Hepatocyte (in vitro differentiated cells): ENCODE data around the gene CCDC73. TPM values are rescaled to one million over a fixed set of nuclear protein-coding genes. Genes with fewer than 3 reads are reported as not detected.
"Not testable (repeated sequence)": the region's sequence is repeated elsewhere in the genome, so short reads cannot be mapped to it uniquely, and the experiment has no call there.

Source experiments
- DNase-seq: peaks from one replicate; pipeline ENCODE4 v3.0.0-alpha.2; 2016; ENCODE audit warnings: low spot score
- H2AFZ ChIP-seq: fragments of 200-600 bp; sonication (generic); 2 replicates; pipeline ENCODE4 v1.6.0; 2016; ENCODE audit warnings: antibody characterized with exemption, mild to moderate bottlenecking
- H3K27ac ChIP-seq: fragments of 200-600 bp; sonication (generic); 2 replicates; pipeline ENCODE4 v1.5.1; 2016; ENCODE audit warnings: mild to moderate bottlenecking
- H3K27me3 ChIP-seq: fragments of 200-600 bp; sonication (generic); 2 replicates; pipeline ENCODE4 v1.6.1; 2016
- H3K36me3 ChIP-seq: fragments of 200-600 bp; sonication (generic); replicated peaks from 2 replicates; pipeline ENCODE4 v1.5.1; 2016; ENCODE audit warnings: low read depth; ENCODE audit not compliant: insufficient read depth
- H3K4me1 ChIP-seq: fragments of 200-600 bp; sonication (generic); 2 replicates; pipeline ENCODE4 v1.5.1; 2016; ENCODE audit warnings: mild to moderate bottlenecking, moderate library complexity; ENCODE audit not compliant: insufficient read depth
- H3K4me2 ChIP-seq: fragments of 200-600 bp; sonication (generic); 2 replicates; pipeline ENCODE4 v1.6.0; 2016
- H3K4me3 ChIP-seq: fragments of 200-600 bp; sonication (generic); 2 replicates; pipeline ENCODE4 v1.5.1; 2016; ENCODE audit warnings: mild to moderate bottlenecking
- H3K79me2 ChIP-seq: fragments of 200-600 bp; sonication (generic); 2 replicates; pipeline ENCODE4 v1.6.0; 2017; ENCODE audit warnings: mild to moderate bottlenecking
- H3K9me2 ChIP-seq: fragments of 200-600 bp; sonication (generic); replicated peaks from 2 replicates; pipeline ENCODE4 v1.6.0; 2017; ENCODE audit warnings: mild to moderate bottlenecking; ENCODE audit not compliant: insufficient read depth
- H3K9me3 ChIP-seq: fragments of 200-600 bp; sonication (generic); 2 replicates; pipeline ENCODE4 v1.5.1; 2016; ENCODE audit warnings: low read depth, mild to moderate bottlenecking
- H4K20me1 ChIP-seq: fragments of 200-600 bp; sonication (generic); 2 replicates; pipeline ENCODE4 v1.6.0; 2016; ENCODE audit warnings: mild to moderate bottlenecking; ENCODE audit not compliant: insufficient read depth, poor library complexity, severe bottlenecking
- EZH2 ChIP-seq: fragments of 200-600 bp; sonication (generic); IDR thresholded peaks from 2 replicates; pipeline ENCODE4 v1.6.1; 2016; ENCODE audit warnings: antibody characterized with exemption, mild to moderate bottlenecking, borderline replicate concordance
- EZH2phosphoT487 ChIP-seq: fragments of 200-600 bp; sonication (generic); IDR thresholded peaks from one replicate; pipeline ENCODE4 v1.6.1; 2018; ENCODE audit warnings: antibody characterized with exemption, mild to moderate bottlenecking, low read depth, moderate library complexity; ENCODE audit not compliant: unreplicated experiment, severe bottlenecking
- WGBS: methylation state at CpG from one replicate; pipeline ENCODE4 v1.1.6; 2016; ENCODE audit warnings: low lambda C conversion rate; ENCODE audit errors: missing lambda C conversion rate; 5-methylcytosine and 5-hydroxymethylcytosine counted together
- polyA plus RNA-seq: library from polyadenylated mRNA; unstranded; fragments of >200 nt; fragmentation: Nextera tagmentation; extraction: Ambion mirVana; gene quantifications from 2 replicates; pipeline ENCODE4 v1.2.1, GENCODE V29; 2016
- total RNA-seq: library from RNA; depleted of rRNA; stranded (reverse); fragments of >200 nt; gene quantifications from 2 replicates; pipeline ENCODE4 v1.2.3, GENCODE V29; 2014
- TF ChIP-seq, protein P1 (sequence below): fragments of 200-600 bp; sonication (generic); IDR thresholded peaks from 2 replicates; pipeline ENCODE4 v1.5.1; 2016; ENCODE audit warnings: antibody characterized with exemption, mild to moderate bottlenecking; ENCODE audit not compliant: poor library complexity

CCDC73 gene
- total and polyA plus RNA-seq, 2 experiments from 2014 or later, result 0.03 TPM; not detected in 1

DNA sequence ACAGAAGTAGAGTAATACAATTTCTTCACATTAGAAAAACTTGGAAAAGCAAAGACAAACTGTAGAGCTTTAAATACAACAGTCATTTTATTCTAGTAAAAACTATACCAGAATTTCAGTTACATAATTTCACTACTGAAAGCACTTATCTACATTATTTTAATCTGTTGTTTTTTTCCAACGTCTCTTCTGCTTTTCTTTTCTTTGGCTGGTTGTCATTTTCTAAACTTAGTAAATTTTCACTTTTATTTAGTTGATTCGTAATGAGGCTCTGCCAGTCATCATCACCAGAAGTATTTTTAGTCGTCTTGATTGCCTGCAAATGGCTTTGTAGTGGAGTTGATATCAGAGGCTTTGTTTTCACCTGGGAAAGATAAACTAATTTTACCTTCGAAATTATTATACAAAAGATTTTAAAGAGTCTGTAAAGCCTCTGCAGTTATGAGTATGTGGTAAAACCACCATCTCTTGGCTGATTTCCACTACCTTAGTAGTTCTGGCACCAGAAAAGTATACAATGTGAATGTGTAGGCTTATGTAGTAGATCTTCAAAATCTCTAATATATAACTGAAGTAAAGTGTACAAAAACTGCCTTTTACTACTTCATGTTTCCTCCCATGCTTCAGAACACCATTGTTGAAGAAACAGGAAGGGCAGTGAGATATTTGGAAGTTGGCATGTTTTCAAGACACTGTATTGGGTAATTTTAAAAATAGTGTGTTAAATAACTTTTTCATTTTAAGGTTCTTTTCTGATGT lies 191.6 kb downstream of the CCDC73 start:
- Histone ChIP-seq H3K27ac (no peak overlapping the region), H3K4me3 (no peak overlapping the region), H3K9me2 (no peaks in the 10 kb centered on the region), H3K4me2 (no peak overlapping the region), H3K4me1 (no peaks in the 10 kb centered on the region), H3K36me3 (no peaks in the 10 kb centered on the region), H3K27me3 (no peaks in the 10 kb centered on the region), H4K20me1 (no peaks in the 10 kb centered on the region), H3K9me3 (no peaks in the 10 kb centered on the region), H2AFZ (no peak overlapping the region), H3K79me2 (no peaks in the 10 kb centered on the region)
- DNase-seq, result no peak
- TF ChIP-seq, protein P1, sequence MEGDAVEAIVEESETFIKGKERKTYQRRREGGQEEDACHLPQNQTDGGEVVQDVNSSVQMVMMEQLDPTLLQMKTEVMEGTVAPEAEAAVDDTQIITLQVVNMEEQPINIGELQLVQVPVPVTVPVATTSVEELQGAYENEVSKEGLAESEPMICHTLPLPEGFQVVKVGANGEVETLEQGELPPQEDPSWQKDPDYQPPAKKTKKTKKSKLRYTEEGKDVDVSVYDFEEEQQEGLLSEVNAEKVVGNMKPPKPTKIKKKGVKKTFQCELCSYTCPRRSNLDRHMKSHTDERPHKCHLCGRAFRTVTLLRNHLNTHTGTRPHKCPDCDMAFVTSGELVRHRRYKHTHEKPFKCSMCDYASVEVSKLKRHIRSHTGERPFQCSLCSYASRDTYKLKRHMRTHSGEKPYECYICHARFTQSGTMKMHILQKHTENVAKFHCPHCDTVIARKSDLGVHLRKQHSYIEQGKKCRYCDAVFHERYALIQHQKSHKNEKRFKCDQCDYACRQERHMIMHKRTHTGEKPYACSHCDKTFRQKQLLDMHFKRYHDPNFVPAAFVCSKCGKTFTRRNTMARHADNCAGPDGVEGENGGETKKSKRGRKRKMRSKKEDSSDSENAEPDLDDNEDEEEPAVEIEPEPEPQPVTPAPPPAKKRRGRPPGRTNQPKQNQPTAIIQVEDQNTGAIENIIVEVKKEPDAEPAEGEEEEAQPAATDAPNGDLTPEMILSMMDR, result no peak
- TF ChIP-seq EZH2phosphoT487 (no peak), EZH2 (no peak)
- 74% methylated on average over 4 of the region's 4 CpGs for WGBS

DNA sequence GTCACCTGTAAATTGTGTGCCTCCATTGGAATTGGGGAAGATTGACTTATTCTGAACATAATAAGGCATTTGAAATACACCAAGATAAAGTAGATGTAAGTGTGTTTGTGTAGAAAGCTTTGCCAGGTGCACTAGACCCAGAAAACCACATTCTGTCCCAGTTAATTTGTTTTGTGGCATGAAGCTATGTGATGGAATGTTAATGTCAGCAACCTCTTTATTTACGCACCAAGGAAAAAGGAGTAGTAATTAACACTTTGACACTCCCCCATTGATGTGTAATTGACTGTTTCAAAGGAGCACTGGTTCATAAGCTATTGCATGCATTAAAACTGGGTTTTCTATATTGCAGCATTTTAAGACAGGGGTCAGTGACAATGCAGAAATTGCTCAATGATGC lies 196.5 kb downstream of the CCDC73 start:
- no peak overlapping the region for H3K4me2 ChIP-seq
- no peak overlapping the region for H3K4me3 ChIP-seq

DNA sequence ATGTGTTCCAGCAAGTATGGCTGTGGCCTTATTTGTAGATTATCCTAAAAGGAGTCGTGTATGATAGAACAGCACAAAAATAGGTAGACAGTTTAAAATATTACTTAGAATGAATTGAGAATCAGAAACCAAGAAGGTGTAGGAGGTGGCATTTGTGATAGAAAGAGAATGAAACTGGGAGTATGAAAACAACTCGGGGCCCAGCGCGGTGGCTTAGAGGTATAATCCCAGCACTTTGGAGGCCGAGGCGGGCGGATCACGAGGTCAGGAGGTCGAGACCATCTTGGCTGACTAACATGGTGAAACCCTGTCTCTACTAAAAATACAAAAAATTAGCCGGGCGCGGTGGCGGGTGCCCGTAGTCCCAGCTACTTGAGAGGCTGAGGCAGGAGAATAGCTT lies 198.3 kb downstream of the CCDC73 start:
- H3K79me2 ChIP-seq, H3K36me3 ChIP-seq, H3K9me3 ChIP-seq, H3K4me2 ChIP-seq, H3K27me3 ChIP-seq, H3K4me1 ChIP-seq, H3K9me2 ChIP-seq, H4K20me1 ChIP-seq, H3K4me3 ChIP-seq, H3K27ac ChIP-seq, DNase-seq, H2AFZ ChIP-seq: not testable (repeated sequence)
- 97% methylated on average over 14 of the region's 14 CpGs for WGBS

More for the DNA sequence above, 196.5 kb downstream of the CCDC73 start:
- Histone ChIP-seq H3K4me1 (no peaks in the 10 kb centered on the region), H2AFZ (no peak overlapping the region), H3K27ac (no peak overlapping the region), H3K79me2 (no peaks in the 10 kb centered on the region), H3K36me3 (no peaks in the 10 kb centered on the region), H4K20me1 (peaks cover 5% of the 10 kb centered on the region), H3K9me3 (no peaks in the 10 kb centered on the region), H3K27me3 (no peaks in the 10 kb centered on the region), H3K9me2 (no peaks in the 10 kb centered on the region)
- 88% methylated on average over 1 of the region's 1 CpG for WGBS
- no peak for DNase-seq
- TF ChIP-seq EZH2 (no peak), EZH2phosphoT487 (no peak)
- TF ChIP-seq, protein P1, result no peak

DNA sequence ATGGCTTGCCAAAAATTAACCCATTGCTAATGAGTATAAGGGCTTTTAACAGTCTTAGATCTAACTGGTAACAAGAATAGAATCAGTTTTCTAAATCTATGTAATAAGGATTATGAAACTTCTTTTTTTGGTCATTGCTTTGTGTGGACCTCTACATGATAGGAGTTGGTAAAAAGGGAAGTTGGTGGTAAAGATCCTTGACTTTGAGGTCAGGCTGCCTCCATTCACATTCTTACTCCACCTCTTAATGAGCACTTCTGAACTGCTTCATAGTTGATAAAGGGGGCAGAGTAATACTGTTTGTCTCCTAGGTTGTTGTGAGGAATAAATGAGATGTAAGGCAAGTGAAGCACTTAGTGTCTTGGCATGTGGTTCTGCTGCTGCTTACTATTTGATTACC lies 200.2 kb downstream of the CCDC73 start:
- no peak overlapping the region for H2AFZ ChIP-seq
- peaks cover 8% of the 10 kb centered on the region for H3K79me2 ChIP-seq
- H3K27ac ChIP-seq, result no peak overlapping the region
- TF ChIP-seq, protein P1, result no peak
- no peak for TF ChIP-seq EZH2
- TF ChIP-seq EZH2phosphoT487, result no peak
- no peaks in the 10 kb centered on the region for H3K27me3 ChIP-seq
- H3K4me3 ChIP-seq, result no peak overlapping the region
- H4K20me1 ChIP-seq, result peaks cover 8% of the 10 kb centered on the region
- no peaks in the 10 kb centered on the region for H3K9me3 ChIP-seq
- no peaks in the 10 kb centered on the region for H3K9me2 ChIP-seq
- no peak for DNase-seq
- peaks cover 7% of the 10 kb centered on the region for H3K36me3 ChIP-seq
- no peak overlapping the region for H3K4me2 ChIP-seq
- H3K4me1 ChIP-seq, result no peaks in the 10 kb centered on the region
